Neural cell (in vitro differentiated cells): Measurements from ENCODE around the gene WNT7A. TPM values are rescaled to one million over a fixed set of nuclear protein-coding genes. Genes with fewer than 3 reads are reported as not detected.

Experiments
- H2AFZ ChIP-seq: fragments of 200-600, 300-800 bp; sonication (generic), shearing (Covaris generic); 2 replicates; pipeline ENCODE4 v1.6.0; 2014; ENCODE audit warnings: low read depth, mild to moderate bottlenecking, antibody characterized with exemption, low read length, moderate library complexity
- H3F3A ChIP-seq: fragments of 200-600 bp; shearing (Covaris generic); 2 replicates; pipeline ENCODE4 v1.6.1; 2016; ENCODE audit warnings: mild to moderate bottlenecking, moderate library complexity, mixed read lengths, antibody characterized with exemption, low read length; ENCODE audit not compliant: insufficient read depth, poor library complexity, severe bottlenecking
- H3K27ac ChIP-seq: fragments of 200-600, 300-800 bp; sonication (generic), shearing (Covaris generic); 2 replicates; pipeline ENCODE4 v1.5.1; 2014; ENCODE audit warnings: mild to moderate bottlenecking, low read length, moderate library complexity
- H3K27me3 ChIP-seq: fragments of 300-800, 200-600 bp; sonication (generic), shearing (Covaris generic); 2 replicates; pipeline ENCODE4 v1.6.0; 2014; ENCODE audit warnings: mild to moderate bottlenecking, low read depth, low read length, moderate library complexity; ENCODE audit not compliant: insufficient read depth
- H3K36me3 ChIP-seq: fragments of 300-800, 200-600 bp; sonication (generic), shearing (Covaris generic); 2 replicates; pipeline ENCODE4 v1.5.1; 2014; ENCODE audit warnings: mild to moderate bottlenecking, antibody characterized with exemption, low read length, moderate library complexity; ENCODE audit not compliant: insufficient read depth
- H3K4me2 ChIP-seq: fragments of 300-800, 200-600 bp; sonication (generic), shearing (Covaris generic); 2 replicates; pipeline ENCODE4 v1.6.0; 2014; ENCODE audit warnings: mild to moderate bottlenecking, low read length
- H3K4me3 ChIP-seq: fragments of 300-800, 200-600 bp; sonication (generic), shearing (Covaris generic); 2 replicates; pipeline ENCODE4 v1.5.1; 2014; ENCODE audit warnings: mild to moderate bottlenecking, low read length, moderate library complexity
- H3K79me2 ChIP-seq: fragments of 200-600 bp; shearing (Covaris generic); replicated peaks from 2 replicates; pipeline ENCODE4 v1.6.0; 2014; ENCODE audit warnings: mild to moderate bottlenecking, low read length, moderate library complexity; ENCODE audit not compliant: insufficient read depth
- H3K9ac ChIP-seq: fragments of 300-800, 200-600 bp; sonication (generic), shearing (Covaris generic); 2 replicates; pipeline ENCODE4 v1.6.1; 2016; ENCODE audit warnings: mild to moderate bottlenecking, low read length, mixed read lengths
- H3K9me2 ChIP-seq: fragments of 200-600 bp; shearing (Covaris generic); 2 replicates; pipeline ENCODE4 v1.6.1; 2016; ENCODE audit warnings: mild to moderate bottlenecking, low read length, mixed read lengths; ENCODE audit not compliant: insufficient read depth
- H3K9me3 ChIP-seq: fragments of 200-600, 300-800 bp; sonication (generic), shearing (Covaris generic); 2 replicates; pipeline ENCODE4 v1.6.1; 2016; ENCODE audit warnings: mild to moderate bottlenecking, mixed run types, low read length, moderate library complexity, mixed read lengths
- H4K20me1 ChIP-seq: fragments of 200-600 bp; shearing (Covaris generic); 2 replicates; pipeline ENCODE4 v1.6.1; 2016; ENCODE audit warnings: mild to moderate bottlenecking, mixed run types; ENCODE audit not compliant: insufficient read depth
- EP300 ChIP-seq: fragments of 450-650 bp; conservative IDR thresholded peaks from 2 replicates; pipeline ENCODE4 v1.6.1; 2014; ENCODE audit warnings: antibody characterized with exemption, mild to moderate bottlenecking, moderate library complexity; ENCODE audit not compliant: poor library complexity, severe bottlenecking
- EZH2 ChIP-seq: fragments of 200-600, 300-800 bp; shearing (Covaris generic), sonication (generic); IDR thresholded peaks from 2 replicates; pipeline ENCODE4 v1.6.1; 2014; ENCODE audit warnings: antibody characterized with exemption, low read length, borderline replicate concordance, mild to moderate bottlenecking; ENCODE audit not compliant: insufficient read depth, poor library complexity, severe bottlenecking
- MXI1 ChIP-seq: fragments of 450-650 bp; conservative IDR thresholded peaks from 2 replicates; pipeline ENCODE4 v1.6.1; 2014; ENCODE audit warnings: antibody characterized with exemption, mild to moderate bottlenecking; ENCODE audit not compliant: poor library complexity, severe bottlenecking
- POLR2AphosphoS5 ChIP-seq: IDR thresholded peaks from 2 replicates; pipeline ENCODE4 v1.6.1; 2012
- RAD21 ChIP-seq: fragments of 450-650 bp; conservative IDR thresholded peaks from 2 replicates; pipeline ENCODE4 v1.6.1; 2014; ENCODE audit warnings: antibody characterized with exemption, mild to moderate bottlenecking, moderate library complexity
- SMC3 ChIP-seq: fragments of 450-650 bp; conservative IDR thresholded peaks from 2 replicates; pipeline ENCODE4 v1.6.1; 2014; ENCODE audit warnings: antibody characterized with exemption, mild to moderate bottlenecking, moderate library complexity; ENCODE audit not compliant: poor library complexity
- TAF1 ChIP-seq: IDR thresholded peaks from 2 replicates; pipeline ENCODE4 v1.6.1; 2012; ENCODE audit warnings: low read depth
- polyA plus RNA-seq: library from polyadenylated mRNA; depleted of rRNA; stranded (reverse); fragments of >200 nt; gene quantifications from 2 replicates; pipeline ENCODE4 v1.2.3, GENCODE V29; 2014
- TF ChIP-seq, protein P1 (sequence below): IDR thresholded peaks from 2 replicates; pipeline ENCODE4 v1.6.1; 2012; ENCODE audit warnings: borderline replicate concordance
- TF ChIP-seq, protein P2 (sequence below): fragments of 450-650 bp; IDR thresholded peaks from 2 replicates; pipeline ENCODE4 v1.5.1; 2014; ENCODE audit warnings: antibody characterized with exemption, mild to moderate bottlenecking, moderate library complexity; ENCODE audit not compliant: poor library complexity, severe bottlenecking

Gene WNT7A
- polyA plus RNA-seq, 1 donor from 2014 or later, result 13.3 TPM

DNA sequence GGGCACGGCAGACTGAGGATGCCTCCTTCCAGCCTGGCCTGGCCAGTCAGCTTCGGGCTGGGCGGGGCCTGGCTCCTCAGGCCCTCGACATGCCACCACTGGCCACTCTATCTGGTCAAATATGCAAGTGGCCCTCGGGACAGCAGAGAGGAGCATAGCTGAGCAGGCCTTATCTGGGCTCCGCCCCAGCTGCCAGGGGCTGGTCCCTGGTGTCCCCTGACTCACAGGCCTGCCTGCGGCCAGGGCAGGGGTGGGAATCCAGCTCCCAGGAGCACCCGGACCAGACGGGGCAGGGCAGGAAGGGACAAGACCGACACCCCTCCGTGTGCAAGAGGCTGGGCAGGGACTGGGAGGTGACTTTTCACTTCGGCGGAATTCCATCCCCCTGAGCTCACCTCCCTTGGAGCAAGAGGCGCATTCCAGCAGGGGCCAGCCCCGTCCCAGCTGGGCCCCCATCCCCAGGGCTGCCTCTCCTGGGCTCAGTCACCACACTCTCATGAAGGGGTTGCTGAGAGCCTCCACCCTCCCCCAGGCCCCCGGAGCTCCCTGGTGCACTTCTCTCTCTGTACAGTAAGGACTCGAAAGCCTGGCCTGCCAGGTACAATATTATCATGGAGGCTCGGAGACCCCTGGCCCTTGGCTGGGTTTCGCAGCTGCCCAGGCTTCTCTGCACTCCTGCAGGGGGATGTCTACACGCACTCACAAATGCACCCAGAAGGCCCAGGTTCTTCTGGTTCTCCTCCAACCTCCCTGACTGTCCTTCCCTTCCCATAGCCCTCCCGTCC is 29.5 kb downstream of the WNT7A start:
- H3K27me3 ChIP-seq, result no peaks in the 10 kb centered on the region
- H3K9ac ChIP-seq, result no peak overlapping the region
- H3K9me3 ChIP-seq, result no peaks in the 10 kb centered on the region
- no peaks in the 10 kb centered on the region for H3K9me2 ChIP-seq
- no peaks in the 10 kb centered on the region for H4K20me1 ChIP-seq
- H3K27ac ChIP-seq, result no peak overlapping the region
- no peak overlapping the region for H3K4me2 ChIP-seq
- no peak overlapping the region for H3K4me3 ChIP-seq
- no peaks in the 10 kb centered on the region for H3K79me2 ChIP-seq
- TF ChIP-seq SMC3 (no peak), RAD21 (no peak), MXI1 (no peak), POLR2AphosphoS5 (no peak)
- TF ChIP-seq, protein P1, sequence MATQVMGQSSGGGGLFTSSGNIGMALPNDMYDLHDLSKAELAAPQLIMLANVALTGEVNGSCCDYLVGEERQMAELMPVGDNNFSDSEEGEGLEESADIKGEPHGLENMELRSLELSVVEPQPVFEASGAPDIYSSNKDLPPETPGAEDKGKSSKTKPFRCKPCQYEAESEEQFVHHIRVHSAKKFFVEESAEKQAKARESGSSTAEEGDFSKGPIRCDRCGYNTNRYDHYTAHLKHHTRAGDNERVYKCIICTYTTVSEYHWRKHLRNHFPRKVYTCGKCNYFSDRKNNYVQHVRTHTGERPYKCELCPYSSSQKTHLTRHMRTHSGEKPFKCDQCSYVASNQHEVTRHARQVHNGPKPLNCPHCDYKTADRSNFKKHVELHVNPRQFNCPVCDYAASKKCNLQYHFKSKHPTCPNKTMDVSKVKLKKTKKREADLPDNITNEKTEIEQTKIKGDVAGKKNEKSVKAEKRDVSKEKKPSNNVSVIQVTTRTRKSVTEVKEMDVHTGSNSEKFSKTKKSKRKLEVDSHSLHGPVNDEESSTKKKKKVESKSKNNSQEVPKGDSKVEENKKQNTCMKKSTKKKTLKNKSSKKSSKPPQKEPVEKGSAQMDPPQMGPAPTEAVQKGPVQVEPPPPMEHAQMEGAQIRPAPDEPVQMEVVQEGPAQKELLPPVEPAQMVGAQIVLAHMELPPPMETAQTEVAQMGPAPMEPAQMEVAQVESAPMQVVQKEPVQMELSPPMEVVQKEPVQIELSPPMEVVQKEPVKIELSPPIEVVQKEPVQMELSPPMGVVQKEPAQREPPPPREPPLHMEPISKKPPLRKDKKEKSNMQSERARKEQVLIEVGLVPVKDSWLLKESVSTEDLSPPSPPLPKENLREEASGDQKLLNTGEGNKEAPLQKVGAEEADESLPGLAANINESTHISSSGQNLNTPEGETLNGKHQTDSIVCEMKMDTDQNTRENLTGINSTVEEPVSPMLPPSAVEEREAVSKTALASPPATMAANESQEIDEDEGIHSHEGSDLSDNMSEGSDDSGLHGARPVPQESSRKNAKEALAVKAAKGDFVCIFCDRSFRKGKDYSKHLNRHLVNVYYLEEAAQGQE, result no peak
- H2AFZ ChIP-seq, result no peak overlapping the region
- no peaks in the 10 kb centered on the region for H3F3A ChIP-seq
- H3K36me3 ChIP-seq, result no peaks in the 10 kb centered on the region

DNA sequence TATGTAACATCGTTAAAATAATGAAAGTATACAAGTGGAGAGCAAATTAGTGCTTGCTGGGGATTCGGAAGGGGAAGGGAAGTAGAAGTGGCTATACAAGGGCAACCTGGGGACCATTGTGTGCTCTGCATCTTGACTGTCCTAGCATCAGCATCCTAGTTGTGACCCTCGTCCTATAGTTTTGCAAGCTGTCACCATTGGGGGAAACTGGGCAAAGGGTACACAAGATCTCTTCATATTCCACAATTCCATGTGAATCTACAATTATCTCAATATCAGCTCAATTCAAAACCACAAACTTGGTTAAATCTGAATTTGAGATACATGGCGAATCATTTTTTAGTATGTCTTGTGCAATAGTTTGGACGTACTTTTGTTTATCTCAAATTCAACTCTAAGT is 30.9 kb downstream of the WNT7A start:
- H3K4me3 ChIP-seq, result no peak overlapping the region
- no peaks in the 10 kb centered on the region for H4K20me1 ChIP-seq
- no peaks in the 10 kb centered on the region for H3F3A ChIP-seq
- H3K27me3 ChIP-seq, result no peaks in the 10 kb centered on the region
- TF ChIP-seq, protein P2, sequence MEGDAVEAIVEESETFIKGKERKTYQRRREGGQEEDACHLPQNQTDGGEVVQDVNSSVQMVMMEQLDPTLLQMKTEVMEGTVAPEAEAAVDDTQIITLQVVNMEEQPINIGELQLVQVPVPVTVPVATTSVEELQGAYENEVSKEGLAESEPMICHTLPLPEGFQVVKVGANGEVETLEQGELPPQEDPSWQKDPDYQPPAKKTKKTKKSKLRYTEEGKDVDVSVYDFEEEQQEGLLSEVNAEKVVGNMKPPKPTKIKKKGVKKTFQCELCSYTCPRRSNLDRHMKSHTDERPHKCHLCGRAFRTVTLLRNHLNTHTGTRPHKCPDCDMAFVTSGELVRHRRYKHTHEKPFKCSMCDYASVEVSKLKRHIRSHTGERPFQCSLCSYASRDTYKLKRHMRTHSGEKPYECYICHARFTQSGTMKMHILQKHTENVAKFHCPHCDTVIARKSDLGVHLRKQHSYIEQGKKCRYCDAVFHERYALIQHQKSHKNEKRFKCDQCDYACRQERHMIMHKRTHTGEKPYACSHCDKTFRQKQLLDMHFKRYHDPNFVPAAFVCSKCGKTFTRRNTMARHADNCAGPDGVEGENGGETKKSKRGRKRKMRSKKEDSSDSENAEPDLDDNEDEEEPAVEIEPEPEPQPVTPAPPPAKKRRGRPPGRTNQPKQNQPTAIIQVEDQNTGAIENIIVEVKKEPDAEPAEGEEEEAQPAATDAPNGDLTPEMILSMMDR, result no peak
- TF ChIP-seq, protein P1, result no peak
- TF ChIP-seq MXI1, result no peak
- no peak for TF ChIP-seq EP300
- TF ChIP-seq TAF1, result no peak
- TF ChIP-seq RAD21, result no peak
- no peak for TF ChIP-seq EZH2
- H2AFZ ChIP-seq, result no peak overlapping the region
- H3K36me3 ChIP-seq, result no peaks in the 10 kb centered on the region
- H3K9me3 ChIP-seq, result no peaks in the 10 kb centered on the region
- no peak overlapping the region for H3K4me2 ChIP-seq
- H3K9me2 ChIP-seq, result no peaks in the 10 kb centered on the region
- H3K79me2 ChIP-seq, result no peaks in the 10 kb centered on the region
- no peak overlapping the region for H3K9ac ChIP-seq
- H3K27ac ChIP-seq, result no peak overlapping the region
